ENCODE data around the gene SLC25A52. TPM values are rescaled to one million over a fixed set of nuclear protein-coding genes. Genes with fewer than 3 reads are reported as not detected.
A peak's percentile ranks its signal among the peaks of the same experiment; 100 is the strongest.

SLC25A52 gene
- total and polyA plus RNA-seq, 2 experiments from 2014 or later: not detected

GRCh38 chr18:31716362-31716761, 44.3 kb downstream of the SLC25A52 start:
- Histone ChIP-seq H3K27ac (peak overlapping the region; percentile 31), H2AFZ (no peak overlapping the region)
- no peak for TF ChIP-seq EZH2phosphoT487 (IDR thresholded peaks at IDR 0.05; ENCODE audit: low read depth, severe bottlenecking, unreplicated experiment)
- TF ChIP-seq EZH2 (IDR thresholded peaks at IDR 0.05; ENCODE audit: borderline replicate concordance): no peak
- TF ChIP-seq, protein P1, sequence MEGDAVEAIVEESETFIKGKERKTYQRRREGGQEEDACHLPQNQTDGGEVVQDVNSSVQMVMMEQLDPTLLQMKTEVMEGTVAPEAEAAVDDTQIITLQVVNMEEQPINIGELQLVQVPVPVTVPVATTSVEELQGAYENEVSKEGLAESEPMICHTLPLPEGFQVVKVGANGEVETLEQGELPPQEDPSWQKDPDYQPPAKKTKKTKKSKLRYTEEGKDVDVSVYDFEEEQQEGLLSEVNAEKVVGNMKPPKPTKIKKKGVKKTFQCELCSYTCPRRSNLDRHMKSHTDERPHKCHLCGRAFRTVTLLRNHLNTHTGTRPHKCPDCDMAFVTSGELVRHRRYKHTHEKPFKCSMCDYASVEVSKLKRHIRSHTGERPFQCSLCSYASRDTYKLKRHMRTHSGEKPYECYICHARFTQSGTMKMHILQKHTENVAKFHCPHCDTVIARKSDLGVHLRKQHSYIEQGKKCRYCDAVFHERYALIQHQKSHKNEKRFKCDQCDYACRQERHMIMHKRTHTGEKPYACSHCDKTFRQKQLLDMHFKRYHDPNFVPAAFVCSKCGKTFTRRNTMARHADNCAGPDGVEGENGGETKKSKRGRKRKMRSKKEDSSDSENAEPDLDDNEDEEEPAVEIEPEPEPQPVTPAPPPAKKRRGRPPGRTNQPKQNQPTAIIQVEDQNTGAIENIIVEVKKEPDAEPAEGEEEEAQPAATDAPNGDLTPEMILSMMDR (IDR thresholded peaks at IDR 0.05; ENCODE audit: poor library complexity): no peak

GRCh38 chr18:31711365-31712172, 49.1 kb downstream of the SLC25A52 start:
- DNase-seq (ENCODE audit: low spot score): no peak

More at GRCh38 chr18:31716362-31716761, 44.3 kb downstream of the SLC25A52 start:
- H3K9me3 ChIP-seq (ENCODE audit: low read depth): no peaks in the 10 kb centered on the region
- peaks cover 7% of the 10 kb centered on the region for H3K4me1 ChIP-seq (ENCODE audit: insufficient read depth)
- peak; percentile 28 for DNase-seq (ENCODE audit: low spot score)
- no peaks in the 10 kb centered on the region for H4K20me1 ChIP-seq (ENCODE audit: insufficient read depth, poor library complexity, severe bottlenecking)
- no peaks in the 10 kb centered on the region for H3K79me2 ChIP-seq
- 77% methylated on average over 3 of the region's 3 CpGs for WGBS (ENCODE audit: low lambda C conversion rate, missing lambda C conversion rate)
- no peak overlapping the region for H3K4me2 ChIP-seq
- H3K36me3 ChIP-seq (replicated peaks; ENCODE audit: insufficient read depth, low read depth): no peaks in the 10 kb centered on the region
- H3K9me2 ChIP-seq (replicated peaks; ENCODE audit: insufficient read depth): no peaks in the 10 kb centered on the region
- H3K4me3 ChIP-seq: no peak overlapping the region
- H3K27me3 ChIP-seq: no peaks in the 10 kb centered on the region

DNA sequence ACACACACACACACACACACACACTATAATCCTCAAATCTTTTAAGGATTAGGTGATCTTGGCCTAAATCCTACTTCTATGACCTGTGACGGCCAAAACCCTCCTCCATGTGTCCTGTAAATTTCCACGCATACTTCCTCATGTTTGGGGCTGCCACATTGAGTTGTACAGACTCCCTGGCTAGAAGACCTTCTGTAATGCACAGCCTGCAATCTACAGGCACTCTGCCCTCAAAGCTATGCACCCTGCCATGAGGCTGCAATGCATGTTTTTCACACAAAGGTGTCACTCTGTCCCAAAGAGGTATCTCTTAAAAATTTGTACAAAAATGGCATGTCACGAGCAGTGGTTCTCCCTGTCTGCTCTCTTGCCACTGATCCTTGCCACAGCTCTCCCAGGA, 49.9 kb downstream of the SLC25A52 start:
- H3K4me2 ChIP-seq: no peak overlapping the region

More at GRCh38 chr18:31711365-31712172, 49.1 kb downstream of the SLC25A52 start:
- no peak overlapping the region for H2AFZ ChIP-seq
- no peaks in the 10 kb centered on the region for H3K9me3 ChIP-seq (ENCODE audit: low read depth)
- H3K79me2 ChIP-seq: no peaks in the 10 kb centered on the region
- H3K4me2 ChIP-seq: no peak overlapping the region
- peak overlapping the region; percentile 9 for H3K27ac ChIP-seq
- H3K27me3 ChIP-seq: no peaks in the 10 kb centered on the region
- TF ChIP-seq EZH2phosphoT487 (IDR thresholded peaks at IDR 0.05; ENCODE audit: low read depth, severe bottlenecking, unreplicated experiment) (no peak), EZH2 (IDR thresholded peaks at IDR 0.05; ENCODE audit: borderline replicate concordance) (no peak)
- TF ChIP-seq, protein P1 (IDR thresholded peaks at IDR 0.05; ENCODE audit: poor library complexity): no peak
- H3K4me1 ChIP-seq (ENCODE audit: insufficient read depth): peaks cover 3% of the 10 kb centered on the region
- no peaks in the 10 kb centered on the region for H3K9me2 ChIP-seq (replicated peaks; ENCODE audit: insufficient read depth)
- H4K20me1 ChIP-seq (ENCODE audit: insufficient read depth, poor library complexity, severe bottlenecking): no peaks in the 10 kb centered on the region
- no peaks in the 10 kb centered on the region for H3K36me3 ChIP-seq (replicated peaks; ENCODE audit: insufficient read depth, low read depth)
- 78% methylated on average over 3 of the region's 3 CpGs for WGBS (ENCODE audit: low lambda C conversion rate, missing lambda C conversion rate)
- no peak overlapping the region for H3K4me3 ChIP-seq

More for the DNA sequence above, 49.9 kb downstream of the SLC25A52 start:
- Histone ChIP-seq H3K36me3 (replicated peaks; ENCODE audit: insufficient read depth, low read depth) (no peaks in the 10 kb centered on the region), H4K20me1 (ENCODE audit: insufficient read depth, poor library complexity, severe bottlenecking) (no peaks in the 10 kb centered on the region), H3K4me3 (no peak overlapping the region), H3K4me1 (ENCODE audit: insufficient read depth) (peaks cover 3% of the 10 kb centered on the region), H3K9me3 (ENCODE audit: low read depth) (no peaks in the 10 kb centered on the region), H3K27me3 (no peaks in the 10 kb centered on the region), H2AFZ (no peak overlapping the region), H3K27ac (no peak overlapping the region), H3K79me2 (no peaks in the 10 kb centered on the region), H3K9me2 (replicated peaks; ENCODE audit: insufficient read depth) (no peaks in the 10 kb centered on the region)
- no peak for DNase-seq (ENCODE audit: low spot score)
- WGBS (ENCODE audit: low lambda C conversion rate, missing lambda C conversion rate): 48% methylated on average over 3 of the region's 3 CpGs
- TF ChIP-seq, protein P1 (IDR thresholded peaks at IDR 0.05; ENCODE audit: poor library complexity): no peak
- TF ChIP-seq EZH2 (IDR thresholded peaks at IDR 0.05; ENCODE audit: borderline replicate concordance) (no peak), EZH2phosphoT487 (IDR thresholded peaks at IDR 0.05; ENCODE audit: low read depth, severe bottlenecking, unreplicated experiment) (no peak)

Other genes with a start within 250 kb of the SLC25A52 start
- gene TTR, start 169.0 kb downstream of the SLC25A52 start, total RNA-seq: 2,638 and 3,184 TPM in 2 replicates
- gene TTR, start 169.0 kb downstream of the SLC25A52 start, polyA plus RNA-seq: 3,342 and 4,943 TPM in 2 replicates
- 10.3 and 14.1 TPM in 2 replicates for gene B4GALT6, start 76.3 kb downstream of the SLC25A52 start, total RNA-seq
- gene B4GALT6, start 76.3 kb downstream of the SLC25A52 start, polyA plus RNA-seq: 3.2 and 4.9 TPM in 2 replicates
- gene TRAPPC8, start 182.2 kb upstream of the SLC25A52 start, total RNA-seq: 39.4 and 68.7 TPM in 2 replicates
- 12.0 and 12.6 TPM in 2 replicates for gene TRAPPC8, start 182.2 kb upstream of the SLC25A52 start, polyA plus RNA-seq

Measured in hepatocyte (in vitro differentiated cells).